ENCODE results near the gene PGAP1.

Gene PGAP1

GRCh38 chr2:196961889-196962288 is 35.4 kb upstream of the PGAP1 start:
- no peak overlapping the region for H3K4me3 ChIP-seq (replicated peaks in 1 of 2; ENCODE audit: low read depth in 2 of 2, low read length in 2 of 2)
- DNase-seq (ENCODE audit: low read depth in 2 of 2): no peak

DNA sequence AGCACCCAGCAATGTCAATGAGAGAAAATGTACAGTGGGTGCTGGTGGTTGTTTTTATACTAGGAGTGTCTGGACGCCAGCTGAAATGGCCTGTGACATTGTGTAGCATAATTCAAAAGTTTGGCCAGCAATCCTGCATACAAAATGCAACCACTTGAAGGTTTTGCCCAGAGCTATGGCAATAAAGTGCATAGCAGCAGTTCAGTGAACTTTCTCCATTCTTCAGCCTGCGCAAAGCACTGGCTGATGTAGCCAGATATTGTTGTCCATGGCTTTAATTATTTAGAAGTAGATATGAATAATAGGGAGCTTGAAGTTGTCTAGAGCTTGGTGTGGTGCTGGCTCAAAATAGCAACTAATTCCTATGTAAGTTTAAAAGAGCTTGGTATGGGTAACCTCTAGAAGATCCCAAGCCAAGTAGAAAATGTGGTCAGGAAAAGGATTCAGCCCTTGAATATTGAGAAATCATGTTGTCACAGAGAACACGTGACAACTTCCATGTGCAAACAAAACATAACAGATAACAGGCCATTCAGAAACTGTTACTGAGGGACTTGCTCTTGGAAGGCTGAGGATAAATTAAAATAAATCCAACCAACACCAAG is 33.3 kb upstream of the PGAP1 start:
- DNase-seq (ENCODE audit: low read depth in 2 of 2): peak; percentile 59 to 64
- TF ChIP-seq, protein P1, sequence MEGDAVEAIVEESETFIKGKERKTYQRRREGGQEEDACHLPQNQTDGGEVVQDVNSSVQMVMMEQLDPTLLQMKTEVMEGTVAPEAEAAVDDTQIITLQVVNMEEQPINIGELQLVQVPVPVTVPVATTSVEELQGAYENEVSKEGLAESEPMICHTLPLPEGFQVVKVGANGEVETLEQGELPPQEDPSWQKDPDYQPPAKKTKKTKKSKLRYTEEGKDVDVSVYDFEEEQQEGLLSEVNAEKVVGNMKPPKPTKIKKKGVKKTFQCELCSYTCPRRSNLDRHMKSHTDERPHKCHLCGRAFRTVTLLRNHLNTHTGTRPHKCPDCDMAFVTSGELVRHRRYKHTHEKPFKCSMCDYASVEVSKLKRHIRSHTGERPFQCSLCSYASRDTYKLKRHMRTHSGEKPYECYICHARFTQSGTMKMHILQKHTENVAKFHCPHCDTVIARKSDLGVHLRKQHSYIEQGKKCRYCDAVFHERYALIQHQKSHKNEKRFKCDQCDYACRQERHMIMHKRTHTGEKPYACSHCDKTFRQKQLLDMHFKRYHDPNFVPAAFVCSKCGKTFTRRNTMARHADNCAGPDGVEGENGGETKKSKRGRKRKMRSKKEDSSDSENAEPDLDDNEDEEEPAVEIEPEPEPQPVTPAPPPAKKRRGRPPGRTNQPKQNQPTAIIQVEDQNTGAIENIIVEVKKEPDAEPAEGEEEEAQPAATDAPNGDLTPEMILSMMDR (IDR thresholded peaks at IDR 0.05; ENCODE audit: low read depth, low read length): no peak
- no peak overlapping the region for H3K4me3 ChIP-seq (replicated peaks in 1 of 2; ENCODE audit: low read depth in 2 of 2, low read length in 2 of 2)

More at GRCh38 chr2:196961889-196962288, 35.4 kb upstream of the PGAP1 start:
- TF ChIP-seq, protein P1 (IDR thresholded peaks at IDR 0.05; ENCODE audit: low read depth, low read length): no peak

DNA sequence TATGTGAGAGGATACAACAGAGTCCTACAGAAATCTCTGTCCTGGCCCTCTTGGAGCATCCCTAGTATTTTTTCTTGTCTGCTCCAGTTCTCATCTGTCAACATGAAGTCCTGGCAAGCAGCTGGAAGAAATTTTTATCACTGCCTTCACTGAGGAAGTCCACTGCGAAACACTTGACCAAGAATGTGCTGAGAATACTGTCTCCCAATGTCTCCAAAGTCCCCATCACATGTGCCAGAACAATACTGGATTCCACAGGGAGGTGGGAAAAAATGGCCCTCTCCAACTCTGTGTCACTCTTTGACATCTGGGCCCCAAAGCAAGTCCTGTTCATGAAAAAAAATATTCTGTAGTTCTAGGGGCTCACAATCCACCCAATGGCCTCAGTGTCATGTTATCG is 32.8 kb upstream of the PGAP1 start:
- no peak for DNase-seq (ENCODE audit: low read depth in 2 of 2)
- TF ChIP-seq, protein P1 (IDR thresholded peaks at IDR 0.05; ENCODE audit: low read depth, low read length): no peak

DNA sequence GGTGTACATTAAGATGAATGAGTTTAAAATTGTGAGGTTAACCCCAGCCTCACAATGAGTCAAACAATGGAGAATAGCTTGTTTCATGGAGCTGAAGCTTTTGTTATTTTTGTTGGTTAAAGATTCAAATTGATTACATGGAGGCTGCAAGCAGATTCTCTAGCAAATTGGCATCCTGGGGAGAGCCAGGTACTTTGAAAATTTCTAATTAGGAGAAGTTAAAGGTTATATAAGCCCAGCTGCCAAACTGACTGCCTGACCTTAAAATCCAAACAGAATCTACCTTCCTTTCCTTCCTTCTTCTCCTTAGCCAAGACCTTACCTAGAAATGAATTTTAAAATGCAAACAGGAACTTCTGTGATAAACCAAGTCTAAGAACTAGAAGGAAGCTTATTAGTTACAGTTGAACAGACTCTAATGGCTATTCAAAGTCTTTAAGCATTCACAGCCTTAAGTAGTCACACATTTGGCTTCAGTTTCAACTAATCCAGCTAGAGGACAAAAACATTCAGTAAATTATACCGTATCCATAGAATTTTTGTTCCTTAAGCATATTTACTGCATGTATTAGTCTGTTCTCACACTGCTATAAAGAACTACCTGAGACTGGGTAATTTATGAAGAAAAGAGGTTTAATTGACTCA is 31.5 kb upstream of the PGAP1 start:
- DNase-seq (ENCODE audit: low read depth in 2 of 2): no peak
- TF ChIP-seq, protein P1 (IDR thresholded peaks at IDR 0.05; ENCODE audit: low read depth, low read length): no peak
- H3K4me3 ChIP-seq (replicated peaks in 1 of 2; ENCODE audit: low read depth in 2 of 2, low read length in 2 of 2): no peak overlapping the region

More for the DNA sequence above, 32.8 kb upstream of the PGAP1 start:
- no peak overlapping the region for H3K4me3 ChIP-seq (replicated peaks in 1 of 2; ENCODE audit: low read depth in 2 of 2, low read length in 2 of 2)

- TF ChIP-seq, protein P1 (IDR thresholded peaks at IDR 0.05; ENCODE audit: low read depth, low read length): no peak
- no peak for DNase-seq (ENCODE audit: low read depth in 2 of 2)
- H3K4me3 ChIP-seq (replicated peaks in 1 of 2; ENCODE audit: low read depth in 2 of 2, low read length in 2 of 2): no peak overlapping the region
Measured at GRCh38 chr2:196957442-196957841, 30.9 kb upstream of the PGAP1 start.

DNA sequence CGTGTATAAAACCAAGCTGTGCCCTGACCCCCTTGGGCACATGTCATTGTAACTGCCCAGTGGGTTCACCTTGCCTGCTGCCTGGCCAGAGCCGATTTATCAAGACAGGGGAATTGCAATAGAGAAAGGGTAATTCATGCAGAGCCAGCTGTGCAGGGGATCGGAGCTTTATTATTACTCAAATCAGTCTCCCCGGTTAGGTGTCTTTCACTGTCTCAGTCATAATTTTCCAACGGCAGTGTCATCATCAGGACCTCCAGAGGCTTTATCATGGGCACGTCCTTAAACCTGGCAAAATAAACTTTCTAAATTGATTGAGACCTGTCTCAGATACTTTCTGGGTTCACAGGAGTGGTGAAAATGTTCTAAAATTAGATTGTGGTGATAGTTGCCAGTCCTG is 29.6 kb upstream of the PGAP1 start:
- no peak overlapping the region for H3K4me3 ChIP-seq (replicated peaks in 1 of 2; ENCODE audit: low read depth in 2 of 2, low read length in 2 of 2)
- TF ChIP-seq, protein P1 (IDR thresholded peaks at IDR 0.05; ENCODE audit: low read depth, low read length): no peak
- DNase-seq (ENCODE audit: low read depth in 2 of 2): no peak
